ENCODE results near the gene TENT4B. TPM values are rescaled to one million over a fixed set of nuclear protein-coding genes. Genes with fewer than 3 reads are reported as not detected.

TENT4B gene
- total RNA-seq, 1 donor from 2014 or later = 9.6 TPM

GRCh38 chr16:50244140-50244503 is 91.0 kb downstream of the TENT4B start:
- H3K27ac Mint-ChIP-seq (ENCODE audit: unreplicated experiment) = no peak overlapping the region
- H3K27me3 Mint-ChIP-seq (ENCODE audit: unreplicated experiment) = peaks cover 27% of the 10 kb centered on the region
- DNase-seq (ENCODE audit: extremely low spot score, unreplicated experiment) = peak; percentile 49
- H3K4me3 Mint-ChIP-seq (ENCODE audit: unreplicated experiment) = no peak overlapping the region
- peaks cover 15% of the 10 kb centered on the region for H3K4me1 Mint-ChIP-seq (ENCODE audit: unreplicated experiment)
- no peaks in the 10 kb centered on the region for H3K9me3 Mint-ChIP-seq (ENCODE audit: unreplicated experiment)
- TF ChIP-seq, protein P1, sequence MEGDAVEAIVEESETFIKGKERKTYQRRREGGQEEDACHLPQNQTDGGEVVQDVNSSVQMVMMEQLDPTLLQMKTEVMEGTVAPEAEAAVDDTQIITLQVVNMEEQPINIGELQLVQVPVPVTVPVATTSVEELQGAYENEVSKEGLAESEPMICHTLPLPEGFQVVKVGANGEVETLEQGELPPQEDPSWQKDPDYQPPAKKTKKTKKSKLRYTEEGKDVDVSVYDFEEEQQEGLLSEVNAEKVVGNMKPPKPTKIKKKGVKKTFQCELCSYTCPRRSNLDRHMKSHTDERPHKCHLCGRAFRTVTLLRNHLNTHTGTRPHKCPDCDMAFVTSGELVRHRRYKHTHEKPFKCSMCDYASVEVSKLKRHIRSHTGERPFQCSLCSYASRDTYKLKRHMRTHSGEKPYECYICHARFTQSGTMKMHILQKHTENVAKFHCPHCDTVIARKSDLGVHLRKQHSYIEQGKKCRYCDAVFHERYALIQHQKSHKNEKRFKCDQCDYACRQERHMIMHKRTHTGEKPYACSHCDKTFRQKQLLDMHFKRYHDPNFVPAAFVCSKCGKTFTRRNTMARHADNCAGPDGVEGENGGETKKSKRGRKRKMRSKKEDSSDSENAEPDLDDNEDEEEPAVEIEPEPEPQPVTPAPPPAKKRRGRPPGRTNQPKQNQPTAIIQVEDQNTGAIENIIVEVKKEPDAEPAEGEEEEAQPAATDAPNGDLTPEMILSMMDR (IDR thresholded peaks at IDR 0.05) = no peak
- H3K36me3 Mint-ChIP-seq (ENCODE audit: unreplicated experiment) = no peaks in the 10 kb centered on the region

DNA sequence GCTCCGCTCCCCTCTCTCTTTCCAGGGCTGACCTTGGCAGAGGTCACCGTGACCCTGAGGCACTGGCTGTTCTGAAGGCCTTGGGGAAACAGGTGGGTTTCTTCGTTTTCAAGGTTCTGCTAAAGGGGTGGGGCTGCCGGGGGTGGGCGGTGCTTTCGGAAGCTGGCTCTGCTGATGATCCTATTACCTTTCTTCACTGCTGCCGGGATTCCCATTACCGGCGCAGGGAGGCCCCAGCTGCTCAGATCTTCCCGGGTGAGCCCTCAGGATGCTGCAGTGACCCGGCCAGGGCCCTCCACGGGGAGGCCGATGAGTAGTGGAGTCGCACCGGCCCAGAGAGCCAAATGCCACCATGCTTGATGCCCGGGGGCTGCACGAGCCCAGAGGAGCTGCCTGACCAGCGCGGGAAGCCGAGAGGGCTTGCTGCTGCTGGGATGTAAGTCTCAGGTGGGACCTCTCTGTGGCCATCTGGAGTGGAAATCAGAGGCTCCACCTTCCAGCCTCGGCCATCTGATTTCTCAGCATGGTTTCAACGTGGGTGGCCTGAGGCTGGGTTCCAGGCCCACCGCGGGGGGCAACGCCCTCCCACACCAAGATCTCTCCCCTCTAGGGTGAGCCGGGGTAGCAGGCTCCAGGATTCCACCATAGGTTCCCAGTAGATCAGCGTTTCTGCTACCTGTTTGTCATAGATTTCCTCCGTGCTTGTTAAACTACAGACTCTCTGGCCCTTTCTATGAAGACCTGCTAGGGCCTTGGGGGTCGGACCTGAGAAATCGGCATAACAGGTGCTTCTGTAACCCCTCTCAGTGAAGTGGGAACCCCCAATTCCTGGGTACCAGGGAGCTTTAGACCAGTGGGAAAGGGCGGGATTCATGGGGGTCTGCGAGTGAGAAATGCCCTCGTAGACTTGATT is 91.7 kb downstream of the TENT4B start:
- no peak overlapping the region for H3K27ac Mint-ChIP-seq (ENCODE audit: unreplicated experiment)
- peak; percentile 78 for DNase-seq (ENCODE audit: extremely low spot score, unreplicated experiment)

GRCh38 chr16:50245417-50246298 is 92.6 kb downstream of the TENT4B start:
- Mint-ChIP-seq H3K4me1 (ENCODE audit: unreplicated experiment) (peaks cover 19% of the 10 kb centered on the region), H3K27me3 (ENCODE audit: unreplicated experiment) (peaks cover 18% of the 10 kb centered on the region), H3K27ac (ENCODE audit: unreplicated experiment) (no peak overlapping the region), H3K9me3 (ENCODE audit: unreplicated experiment) (no peaks in the 10 kb centered on the region), H3K4me3 (ENCODE audit: unreplicated experiment) (peak overlapping the region; percentile 58), H3K36me3 (ENCODE audit: unreplicated experiment) (no peaks in the 10 kb centered on the region)
- DNase-seq (ENCODE audit: extremely low spot score, unreplicated experiment) = peak; percentile 76
- TF ChIP-seq, protein P1 (IDR thresholded peaks at IDR 0.05) = peak; percentile 43

More for the DNA sequence above, 91.7 kb downstream of the TENT4B start:
- Mint-ChIP-seq H3K36me3 (ENCODE audit: unreplicated experiment) (no peaks in the 10 kb centered on the region), H3K4me3 (ENCODE audit: unreplicated experiment) (peak overlapping the region; percentile 58), H3K4me1 (ENCODE audit: unreplicated experiment) (peaks cover 15% of the 10 kb centered on the region), H3K9me3 (ENCODE audit: unreplicated experiment) (no peaks in the 10 kb centered on the region), H3K27me3 (ENCODE audit: unreplicated experiment) (peaks cover 25% of the 10 kb centered on the region)
- TF ChIP-seq, protein P1 (IDR thresholded peaks at IDR 0.05) = no peak

DNA sequence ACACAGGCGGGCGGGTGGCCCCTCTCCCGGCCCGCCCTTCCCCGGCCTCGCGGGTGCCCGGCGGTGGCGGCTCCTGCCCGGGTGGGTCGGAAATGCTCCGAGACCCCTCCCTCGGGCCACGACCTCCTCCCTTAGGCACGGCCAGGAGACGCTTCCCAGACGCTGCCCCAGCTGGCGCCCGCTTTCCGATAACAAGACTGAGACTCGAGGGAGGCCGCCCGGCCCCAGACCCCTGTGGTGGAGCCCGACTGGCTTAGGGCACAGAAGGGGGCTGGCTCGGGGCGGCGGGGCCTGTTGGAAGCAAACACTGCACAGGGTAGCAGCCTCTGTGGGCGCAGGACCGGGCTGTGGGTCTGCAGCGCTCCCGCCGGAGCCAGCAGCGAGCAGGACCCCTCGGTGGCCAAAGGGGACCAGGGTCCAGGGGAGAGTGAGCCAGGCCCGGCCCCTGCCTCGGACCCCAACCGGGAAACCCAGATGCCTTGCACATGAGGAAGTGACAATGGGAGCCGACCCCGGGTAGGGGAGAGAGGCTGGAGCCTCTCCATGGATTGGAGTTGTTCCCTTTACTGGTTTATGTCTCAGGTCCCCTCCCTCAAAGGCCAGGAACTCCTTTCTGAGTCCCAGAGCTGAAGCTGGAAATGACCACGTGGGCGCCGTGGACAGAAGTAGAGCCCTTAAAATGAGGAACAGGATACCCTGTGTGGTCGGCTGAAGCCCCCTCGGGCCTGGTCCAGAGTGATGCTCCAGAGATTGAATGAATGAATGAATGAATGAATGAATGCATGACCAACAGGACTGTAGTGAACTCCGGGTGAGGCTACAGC is 93.4 kb downstream of the TENT4B start:
- no peaks in the 10 kb centered on the region for H3K36me3 Mint-ChIP-seq (ENCODE audit: unreplicated experiment)
- peaks cover 27% of the 10 kb centered on the region for H3K4me1 Mint-ChIP-seq (ENCODE audit: unreplicated experiment)
- no peak for DNase-seq (ENCODE audit: extremely low spot score, unreplicated experiment)
- H3K4me3 Mint-ChIP-seq (ENCODE audit: unreplicated experiment) = peak overlapping the region; percentile 70
- no peak overlapping the region for H3K27ac Mint-ChIP-seq (ENCODE audit: unreplicated experiment)
- peaks cover 10% of the 10 kb centered on the region for H3K27me3 Mint-ChIP-seq (ENCODE audit: unreplicated experiment)
- TF ChIP-seq, protein P1 (IDR thresholded peaks at IDR 0.05) = no peak
- H3K9me3 Mint-ChIP-seq (ENCODE audit: unreplicated experiment) = no peaks in the 10 kb centered on the region
